OCI-LY1 (cell line): ENCODE data around the gene NUBPL.

Source experiments
- CTCF ChIP-seq: fragments of 200-600 bp; sonication (generic), shearing (Covaris generic); IDR thresholded peaks from 2 replicates; pipeline ENCODE4 v1.5.1; 2017; ENCODE audit warnings: mild to moderate bottlenecking, antibody characterized with exemption, low read length, moderate library complexity, mixed read lengths
- EZH2 ChIP-seq: fragments of 200-600 bp; sonication (generic), shearing (Covaris generic); IDR thresholded peaks from 2 replicates; pipeline ENCODE4 v1.8.0; 2017; ENCODE audit warnings: borderline replicate concordance, mixed run types, mild to moderate bottlenecking, antibody characterized with exemption, low read length, moderate library complexity, mixed read lengths

GRCh38 chr14:31777312-31777711, 216.1 kb downstream of the NUBPL start:
- TF ChIP-seq CTCF (no peak), EZH2 (no peak)
